ENCODE measurements around the gene GRK2. TPM values are rescaled to one million over a fixed set of nuclear protein-coding genes. Genes with fewer than 3 reads are reported as not detected.

GRK2 gene
- total RNA-seq, 2 experiments from 2014 or later: 223 to 234 TPM

- POLR2A ChIA-PET: interaction anchor here (0.6 to 6.1 kb wide), 4 partner anchors 8 to 87 kb away, joined by 3 to 73 read pairs (median 24); partner anchors contain the start of gene CLCF1
- CTCF ChIA-PET: interaction anchor here (0.7 to 5.7 kb wide), 3 partner anchors 14 to 23 kb away, joined by 3 to 53 read pairs (median 24); no protein-coding TSS in a partner anchor
Measured at GRCh38 chr11:67285541-67286498, 19.5 kb downstream of the GRK2 start.

- ChIA-PET CTCF (interaction anchor here (1.4 to 5.7 kb wide), 3 partner anchors 17 to 30 kb away, joined by 9 to 53 read pairs (median 24); no protein-coding TSS in a partner anchor), POLR2A (interaction anchor here (0.6 to 6.1 kb wide), 3 partner anchors 9 to 86 kb away, joined by 11 to 73 read pairs (median 36); partner anchors contain the start of gene CLCF1)
Measured at GRCh38 chr11:67286621-67287333, 20.5 kb downstream of the GRK2 start.

GRCh38 chr11:67287355-67288197 lies 21.3 kb downstream of the GRK2 start:
- ChIA-PET CTCF (interaction anchor here (0.9 to 5.7 kb wide), 7 partner anchors 8 to 36 kb away, joined by 3 to 53 read pairs (median 9); partner anchors contain the start of gene SSH3), POLR2A (interaction anchor here (0.7 to 6.1 kb wide), 4 partner anchors 9 to 17 kb away, joined by 4 to 73 read pairs (median 20); no protein-coding TSS in a partner anchor)

GRCh38 chr11:67288198-67288451 lies 21.9 kb downstream of the GRK2 start:
- POLR2A ChIA-PET: interaction anchor here (0.7 to 6.1 kb wide), 4 partner anchors 9 to 17 kb away, joined by 4 to 73 read pairs (median 20); no protein-coding TSS in a partner anchor

GRCh38 chr11:67288452-67289225 lies 22.4 kb downstream of the GRK2 start:
- POLR2A ChIA-PET: interaction anchor here (0.7 to 6.1 kb wide), 7 partner anchors 10 to 49 kb away, joined by 3 to 73 read pairs (median 5); no protein-coding TSS in a partner anchor
- CTCF ChIA-PET: interaction anchor here (0.7 to 5.7 kb wide), 9 partner anchors 10 to 35 kb away, joined by 3 to 53 read pairs (median 7); partner anchors contain the start of gene SSH3

More at GRCh38 chr11:67288198-67288451, 21.9 kb downstream of the GRK2 start:
- CTCF ChIA-PET: interaction anchor here (0.9 to 5.7 kb wide), 7 partner anchors 9 to 35 kb away, joined by 3 to 53 read pairs (median 8); partner anchors contain the start of gene SSH3

- CTCF ChIA-PET: interaction anchor here (0.7 to 5.7 kb wide), 7 partner anchors 9 to 28 kb away, joined by 3 to 53 read pairs (median 8); partner anchors contain the start of gene SSH3
- POLR2A ChIA-PET: interaction anchor here (0.7 to 6.1 kb wide), 5 partner anchors 12 to 50 kb away, joined by 3 to 73 read pairs (median 5); no protein-coding TSS in a partner anchor
Measured at GRCh38 chr11:67289226-67289650, 23.0 kb downstream of the GRK2 start, which contains the start of gene ANKRD13D. Gene ANKRD13D (plus strand): TSS chr11:67289303. CDS start chr11:67289461, 158 bp downstream.

- POLR2A ChIA-PET: interaction anchor here (1.0 to 6.1 kb wide), 3 partner anchors 14 to 50 kb away, joined by 3 to 73 read pairs (median 5); no protein-coding TSS in a partner anchor
- CTCF ChIA-PET: interaction anchor here (0.6 to 5.7 kb wide), 6 partner anchors 9 to 184 kb away, joined by 3 to 53 read pairs (median 9); partner anchors contain the start of gene SSH3
Measured at GRCh38 chr11:67289651-67290479, 23.6 kb downstream of the GRK2 start.

GRCh38 chr11:67290801-67291200 lies 24.5 kb downstream of the GRK2 start:
- POLR2A ChIA-PET: no interaction called here
- CTCF ChIA-PET: interaction anchor here (1.1 to 5.7 kb wide), 3 partner anchors 21 to 28 kb away, joined by 3 to 53 read pairs (median 24); no protein-coding TSS in a partner anchor

- ChIA-PET CTCF (interaction anchor here (0.6 to 5.7 kb wide), 5 partner anchors 22 to 215 kb away, joined by 3 to 24 read pairs (median 3); no protein-coding TSS in a partner anchor), POLR2A (interaction anchor here (0.6 kb wide), 1 partner anchor 111 kb away, joined by 7 read pairs; no protein-coding TSS in a partner anchor)
Measured at GRCh38 chr11:67291481-67292381, 25.5 kb downstream of the GRK2 start.

- POLR2A ChIA-PET: interaction anchor here (1.7 kb wide), 1 partner anchor 11 kb away, joined by 9 read pairs; the partner anchor contains the start of gene SSH3
Measured at GRCh38 chr11:67292671-67293070, 26.4 kb downstream of the GRK2 start.

GRCh38 chr11:67293090-67293489 lies 26.8 kb downstream of the GRK2 start:
- ChIA-PET CTCF (interaction anchor here (0.6 to 1.4 kb wide), 8 partner anchors 10 to 58 kb away, joined by 3 to 4 read pairs (median 3); partner anchors contain the start of genes GRK2 and SSH3), POLR2A (interaction anchor here (1.7 kb wide), 1 partner anchor 10 kb away, joined by 9 read pairs; the partner anchor contains the start of gene SSH3)

More at GRCh38 chr11:67292671-67293070, 26.4 kb downstream of the GRK2 start:
- CTCF ChIA-PET: interaction anchor here (0.6 to 1.4 kb wide), 6 partner anchors 21 to 58 kb away, joined by 3 to 4 read pairs (median 3); partner anchors contain the start of gene GRK2

GRCh38 chr11:67295846-67296245 lies 29.6 kb downstream of the GRK2 start:
- CTCF ChIA-PET: no interaction called here
- POLR2A ChIA-PET: interaction anchor here (0.6 kb wide), 1 partner anchor 11 kb away, joined by 4 read pairs; no protein-coding TSS in a partner anchor

GRCh38 chr11:67298786-67299185 lies 32.5 kb downstream of the GRK2 start:
- POLR2A ChIA-PET: no interaction called here
- CTCF ChIA-PET: interaction anchor here (1.0 to 1.9 kb wide), 2 partner anchors 9 to 36 kb away, joined by 3 to 6 read pairs; partner anchors contain the start of gene ANKRD13D

GRCh38 chr11:67299471-67300191 lies 33.4 kb downstream of the GRK2 start:
- CTCF ChIA-PET: interaction anchor here (1.3 to 1.9 kb wide), 2 partner anchors 17 to 37 kb away, joined by 3 to 6 read pairs; no protein-coding TSS in a partner anchor
- POLR2A ChIA-PET: no interaction called here
